Retinal pigment epithelial cell (primary cell): ENCODE data around the gene TRPC4.
"Not testable (repeated sequence)": the region's sequence is repeated elsewhere in the genome, so short reads cannot be mapped to it uniquely, and the experiment has no call there.

Experiments
- DNase-seq: peaks from one replicate; pipeline ENCODE4 v3.0.0-alpha.2; 2010; ENCODE audit warnings: low read depth
- H3K4me3 ChIP-seq: 2 replicates; pipeline ENCODE4 v1.5.1; 2011; ENCODE audit warnings: mild to moderate bottlenecking, low read length, control low read depth, moderate library complexity
- CTCF ChIP-seq: conservative IDR thresholded peaks from 2 replicates; pipeline ENCODE4 v1.5.1; 2011; ENCODE audit warnings: low read depth, low read length, control low read depth, inconsistent platforms

Gene TRPC4

GRCh38 chr13:37596805-37597204 is 272.8 kb downstream of the TRPC4 start:
- H3K4me3 ChIP-seq: no peak overlapping the region
- DNase-seq: no peak
- no peak for TF ChIP-seq CTCF

GRCh38 chr13:37595162-37595561 is 274.4 kb downstream of the TRPC4 start:
- DNase-seq: no peak
- no peak overlapping the region for H3K4me3 ChIP-seq
- no peak for TF ChIP-seq CTCF

GRCh38 chr13:37594550-37594949 is 275.0 kb downstream of the TRPC4 start:
- H3K4me3 ChIP-seq: no peak overlapping the region
- DNase-seq: no peak
- no peak for TF ChIP-seq CTCF

- not testable (repeated sequence) for H3K4me3 ChIP-seq, DNase-seq
These were observed 280.2 kb downstream of the TRPC4 start for GRCh38 chr13:37589381-37589780.

- no peak for DNase-seq
- H3K4me3 ChIP-seq: no peak overlapping the region
- no peak for TF ChIP-seq CTCF
These were observed 282.3 kb downstream of the TRPC4 start for GRCh38 chr13:37587236-37587635.
